ENCODE measurements around the gene NCOA5. TPM values are rescaled to one million over a fixed set of nuclear protein-coding genes. Genes with fewer than 3 reads are reported as not detected.

NCOA5 gene
- total RNA-seq, 1 donor from 2014 or later, result 42.9 TPM

GRCh38 chr20:46050885-46051284, 38.9 kb downstream of the NCOA5 start:
- H3K4me3 Mint-ChIP-seq (ENCODE audit: unreplicated experiment), result no peak overlapping the region
- no peak overlapping the region for H3K27ac Mint-ChIP-seq (ENCODE audit: unreplicated experiment)
- DNase-seq, result no peak
- TF ChIP-seq CTCF (IDR thresholded peaks at IDR 0.05; ENCODE audit: partially characterized antibody, unreplicated experiment), result no peak
- H3K9me3 Mint-ChIP-seq (ENCODE audit: unreplicated experiment), result peaks cover 3% of the 10 kb centered on the region
- H3K27me3 Mint-ChIP-seq (ENCODE audit: unreplicated experiment), result peaks cover 25% of the 10 kb centered on the region
- H3K4me1 Mint-ChIP-seq (ENCODE audit: low read depth, unreplicated experiment), result peaks cover 4% of the 10 kb centered on the region
- peaks cover 19% of the 10 kb centered on the region for H3K36me3 Mint-ChIP-seq (ENCODE audit: unreplicated experiment)

GRCh38 chr20:46050444-46050843, 39.3 kb downstream of the NCOA5 start:
- peaks cover 21% of the 10 kb centered on the region for H3K27me3 Mint-ChIP-seq (ENCODE audit: unreplicated experiment)

GRCh38 chr20:46049815-46050214, 39.9 kb downstream of the NCOA5 start:
- Mint-ChIP-seq H3K9me3 (ENCODE audit: unreplicated experiment) (no peaks in the 10 kb centered on the region), H3K4me3 (ENCODE audit: unreplicated experiment) (no peak overlapping the region), H3K4me1 (ENCODE audit: low read depth, unreplicated experiment) (peaks cover 2% of the 10 kb centered on the region), H3K27me3 (ENCODE audit: unreplicated experiment) (peaks cover 17% of the 10 kb centered on the region), H3K36me3 (ENCODE audit: unreplicated experiment) (peaks cover 11% of the 10 kb centered on the region), H3K27ac (ENCODE audit: unreplicated experiment) (no peak overlapping the region)
- no peak for TF ChIP-seq CTCF (IDR thresholded peaks at IDR 0.05; ENCODE audit: partially characterized antibody, unreplicated experiment)
- no peak for DNase-seq

More at GRCh38 chr20:46050444-46050843, 39.3 kb downstream of the NCOA5 start:
- no peak for TF ChIP-seq CTCF (IDR thresholded peaks at IDR 0.05; ENCODE audit: partially characterized antibody, unreplicated experiment)
- Mint-ChIP-seq H3K27ac (ENCODE audit: unreplicated experiment) (no peak overlapping the region), H3K4me3 (ENCODE audit: unreplicated experiment) (no peak overlapping the region), H3K4me1 (ENCODE audit: low read depth, unreplicated experiment) (peaks cover 2% of the 10 kb centered on the region), H3K9me3 (ENCODE audit: unreplicated experiment) (peaks cover 3% of the 10 kb centered on the region), H3K36me3 (ENCODE audit: unreplicated experiment) (peaks cover 15% of the 10 kb centered on the region)
- DNase-seq, result no peak

GRCh38 chr20:46049190-46049589, 40.6 kb downstream of the NCOA5 start:
- H3K27ac Mint-ChIP-seq (ENCODE audit: unreplicated experiment), result no peak overlapping the region
- peaks cover 4% of the 10 kb centered on the region for H3K36me3 Mint-ChIP-seq (ENCODE audit: unreplicated experiment)
- H3K4me3 Mint-ChIP-seq (ENCODE audit: unreplicated experiment), result no peak overlapping the region
- H3K27me3 Mint-ChIP-seq (ENCODE audit: unreplicated experiment), result peaks cover 14% of the 10 kb centered on the region
- H3K4me1 Mint-ChIP-seq (ENCODE audit: low read depth, unreplicated experiment), result peaks cover 4% of the 10 kb centered on the region
- no peak for TF ChIP-seq CTCF (IDR thresholded peaks at IDR 0.05; ENCODE audit: partially characterized antibody, unreplicated experiment)
- DNase-seq, result no peak
- no peaks in the 10 kb centered on the region for H3K9me3 Mint-ChIP-seq (ENCODE audit: unreplicated experiment)

- Mint-ChIP-seq H3K27ac (ENCODE audit: unreplicated experiment) (no peak overlapping the region), H3K36me3 (ENCODE audit: unreplicated experiment) (peaks cover 4% of the 10 kb centered on the region), H3K9me3 (ENCODE audit: unreplicated experiment) (no peaks in the 10 kb centered on the region), H3K4me3 (ENCODE audit: unreplicated experiment) (no peak overlapping the region), H3K4me1 (ENCODE audit: low read depth, unreplicated experiment) (peaks cover 8% of the 10 kb centered on the region), H3K27me3 (ENCODE audit: unreplicated experiment) (peaks cover 14% of the 10 kb centered on the region)
- no peak for TF ChIP-seq CTCF (IDR thresholded peaks at IDR 0.05; ENCODE audit: partially characterized antibody, unreplicated experiment)
- DNase-seq, result no peak
These were observed 41.9 kb downstream of the NCOA5 start for GRCh38 chr20:46047821-46048220.
